Measurements from ENCODE around the gene PRRC2B.
A peak's percentile ranks its signal among the peaks of the same experiment; 100 is the strongest.

PRRC2B gene

GRCh38 chr9:131522257-131523085 is 128.6 kb downstream of the PRRC2B start:
- no peak for DNase-seq

DNA sequence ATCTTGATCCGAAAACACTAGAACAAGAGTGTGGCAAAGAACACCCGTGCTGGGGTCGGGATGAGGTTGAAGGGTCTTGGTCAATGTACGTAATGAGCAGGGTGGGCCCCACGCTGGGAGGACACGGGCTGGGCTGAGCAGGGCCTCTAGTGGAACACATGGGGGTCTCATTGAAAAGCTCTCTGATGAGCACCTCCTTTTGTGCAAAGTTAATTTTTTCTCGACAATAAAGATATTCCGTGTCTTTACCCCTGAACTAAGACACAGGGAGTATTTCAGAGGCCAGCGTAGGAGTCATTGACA is 129.2 kb downstream of the PRRC2B start:
- no peak for DNase-seq

DNA sequence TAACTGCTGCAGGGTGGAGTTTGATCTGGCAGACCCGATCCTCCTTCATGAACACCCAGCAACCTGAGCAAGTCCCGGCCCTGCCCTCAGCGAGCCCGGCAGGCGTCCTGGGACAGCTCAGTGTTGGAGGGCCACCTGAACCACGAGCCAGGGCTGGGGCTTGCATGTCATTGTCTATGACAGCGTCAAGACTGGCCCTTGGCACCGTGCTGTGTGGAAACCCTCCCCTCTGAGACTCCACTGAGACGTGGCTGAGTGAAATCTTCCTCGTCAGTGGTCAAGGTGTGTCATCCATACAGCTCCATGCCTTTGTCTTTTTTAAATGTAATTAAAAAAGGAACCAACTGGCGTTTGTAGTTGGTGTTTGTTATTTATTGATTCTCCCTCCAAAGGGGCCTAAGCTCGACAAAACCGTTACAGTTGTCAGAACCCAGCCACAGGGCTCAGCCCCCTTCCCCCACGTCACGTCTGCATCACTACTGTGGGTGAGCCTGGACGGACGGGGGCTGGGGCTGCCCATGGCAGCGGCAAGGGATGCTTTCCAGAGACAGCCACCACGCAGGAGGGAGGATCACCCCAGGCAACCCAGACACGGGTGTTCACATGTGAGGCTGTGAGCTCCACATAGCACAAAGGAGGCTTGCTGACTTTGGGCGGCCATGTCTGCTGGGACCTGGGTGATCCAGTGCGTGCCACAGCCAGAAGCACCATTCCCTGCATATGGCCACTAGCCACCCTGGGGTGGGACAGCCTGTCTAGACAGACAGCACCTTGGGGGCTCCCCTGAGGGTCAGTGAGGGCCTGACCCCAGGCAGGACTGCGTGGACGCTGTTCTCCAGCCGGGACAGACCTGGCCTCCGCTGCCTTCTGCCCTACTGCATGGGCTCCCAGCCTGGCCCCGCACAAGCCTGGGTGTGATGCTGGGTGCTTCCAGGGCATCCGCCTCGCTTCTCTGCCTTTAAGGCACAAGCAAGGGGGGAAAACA is 129.9 kb downstream of the PRRC2B start:
- DNase-seq = no peak

DNA sequence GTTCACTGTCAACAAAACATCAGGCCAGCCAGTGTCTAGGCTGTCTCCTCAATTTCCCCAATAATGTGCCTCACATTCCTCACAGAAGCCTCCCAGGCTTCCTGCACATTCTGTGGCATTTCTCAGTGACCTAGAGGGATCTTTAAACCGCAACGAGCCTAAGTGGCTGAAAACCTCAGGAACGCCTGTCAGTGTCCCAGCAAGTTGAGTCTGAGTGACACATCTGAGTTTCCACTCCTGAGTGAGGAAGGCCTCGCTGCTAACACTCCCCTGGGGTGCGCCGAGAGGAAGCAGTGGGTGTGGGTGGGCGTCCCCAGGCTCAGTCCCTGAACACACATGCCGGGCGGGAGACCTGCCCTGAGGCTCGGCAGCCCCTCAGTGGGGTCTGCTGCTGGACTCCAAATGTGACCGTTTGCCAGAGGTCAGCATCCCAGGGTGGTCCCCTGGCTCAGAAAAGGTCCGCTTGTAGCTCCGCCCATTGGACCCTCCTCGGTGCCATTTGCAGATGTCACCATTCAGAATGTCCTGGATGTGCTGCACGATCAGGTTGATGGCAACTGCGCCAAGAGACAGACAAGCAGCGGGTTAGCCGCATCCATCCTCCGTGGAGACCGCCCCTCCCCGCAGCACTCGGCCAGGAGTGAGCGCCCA is 130.9 kb downstream of the PRRC2B start:
- DNase-seq = no peak

DNA sequence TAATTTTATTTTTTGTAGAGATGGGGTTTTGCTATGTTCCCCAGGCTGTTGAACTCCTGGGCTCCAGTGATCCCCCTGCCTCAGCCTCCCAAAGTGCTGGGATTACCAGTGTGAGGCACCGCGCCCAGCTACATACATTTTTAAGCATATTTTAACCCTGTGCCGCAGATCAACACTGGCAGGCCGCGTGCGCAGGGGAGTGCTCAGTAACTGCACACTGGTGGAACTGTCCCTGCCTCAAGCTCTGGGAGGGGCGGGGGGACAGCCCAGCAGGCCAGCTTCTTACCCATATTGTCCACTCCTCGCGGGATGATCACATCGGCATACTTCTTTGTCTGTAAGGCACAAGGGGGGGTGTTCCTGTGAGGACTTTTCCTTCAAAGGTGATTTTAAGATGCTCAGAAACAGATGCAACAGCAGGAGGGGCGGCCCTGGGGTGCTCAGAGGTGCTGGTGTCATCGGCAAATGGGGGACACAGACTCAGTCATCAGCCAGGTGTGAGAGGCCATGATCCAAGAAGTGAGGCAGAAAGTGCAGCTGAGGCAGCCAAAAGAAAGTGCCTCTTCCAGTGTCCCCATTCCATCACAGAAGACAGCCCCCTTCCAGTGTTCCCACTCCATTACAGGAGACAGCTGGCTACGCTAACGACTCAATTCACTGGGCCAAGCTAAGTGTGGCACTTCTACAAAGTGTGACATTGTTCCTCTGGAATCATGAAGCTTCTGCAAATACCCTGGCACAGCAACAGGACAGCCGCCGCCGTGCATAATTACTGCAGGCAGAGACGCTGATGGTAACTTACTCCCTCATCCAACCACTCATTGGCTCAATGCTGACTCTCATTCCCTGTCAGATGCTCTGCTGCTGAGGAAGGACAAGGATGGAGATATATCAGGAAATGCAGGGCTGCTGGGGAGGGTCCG is 132.0 kb downstream of the PRRC2B start:
- no peak for DNase-seq

DNA sequence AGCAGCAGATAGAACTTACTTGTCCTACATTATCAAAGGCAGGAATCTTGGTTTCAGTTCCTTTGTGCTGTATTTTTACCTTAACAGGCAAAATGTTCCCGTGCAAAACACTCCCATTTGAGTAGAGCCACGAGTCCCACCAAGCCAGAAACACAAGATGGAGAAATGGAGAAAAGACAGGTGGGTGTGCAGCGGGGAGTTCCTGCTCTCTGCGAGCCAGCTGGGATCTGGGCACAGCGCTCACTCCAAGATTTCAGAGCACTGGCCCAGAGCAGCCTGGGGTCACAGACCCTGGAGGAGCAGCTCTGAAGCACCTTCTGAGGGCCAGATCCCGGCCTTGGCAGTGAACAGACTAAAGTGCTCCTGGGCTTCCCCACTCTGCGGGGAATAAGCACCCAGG is 134.3 kb downstream of the PRRC2B start:
- no peak for DNase-seq

GRCh38 chr9:131528886-131529505 is 135.1 kb downstream of the PRRC2B start:
- no peak for DNase-seq

- DNase-seq = no peak
These were observed 136.0 kb downstream of the PRRC2B start for GRCh38 chr9:131529597-131530545.

- no peak for DNase-seq
These were observed 136.6 kb downstream of the PRRC2B start for GRCh38 chr9:131530546-131530919.

DNA sequence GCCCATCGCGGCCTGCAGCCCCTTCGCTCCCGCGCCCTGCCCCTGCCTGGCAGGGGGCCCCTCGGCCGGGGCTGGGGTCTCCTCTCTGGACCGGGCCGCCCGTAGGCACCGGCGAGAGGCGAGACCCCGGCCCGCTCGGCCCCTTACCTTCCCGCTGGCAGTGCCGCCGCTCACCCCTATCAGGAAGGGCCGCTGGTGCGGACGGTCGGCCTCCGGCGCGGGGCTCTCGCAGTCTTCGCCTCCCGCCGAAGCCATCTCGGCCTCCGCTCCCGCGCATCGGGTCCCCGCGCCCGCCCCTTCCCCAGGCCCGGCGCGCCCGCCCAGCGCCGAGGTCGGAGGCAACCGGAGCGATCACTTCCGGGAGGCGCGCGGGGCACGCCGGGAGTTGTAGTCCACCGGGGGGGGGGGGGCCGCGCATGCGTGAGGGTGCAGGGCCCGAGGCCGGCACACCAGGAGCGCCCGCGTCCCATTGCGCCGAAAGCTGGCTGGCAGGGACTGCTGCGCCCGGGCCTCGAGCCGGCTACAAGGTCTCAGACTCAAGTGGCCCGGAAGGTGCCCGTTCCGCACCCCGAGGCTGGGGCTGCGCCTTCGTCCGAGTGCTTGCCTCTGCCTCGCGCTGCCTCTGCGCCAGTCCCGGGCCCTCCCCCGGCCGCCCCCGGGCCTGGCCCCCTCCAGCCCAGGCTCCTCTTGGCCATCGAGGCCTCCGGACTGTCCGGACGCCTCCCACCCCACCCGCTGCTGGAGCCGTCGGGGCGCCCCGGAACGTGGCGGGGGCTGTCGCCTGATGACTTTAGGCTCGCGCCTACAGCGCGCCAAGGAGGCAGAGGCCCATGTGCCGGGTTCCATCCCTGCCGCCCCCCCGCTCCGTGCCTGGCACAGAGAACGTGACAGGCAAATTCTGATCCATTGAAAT is 137.3 kb downstream of the PRRC2B start, which contains the start of gene UCK1:
Gene UCK1, minus strand, starts transcription at position 344 of the 913 bp plus-strand sequence. Its CDS starts 89 bp downstream, at position 255.
- DNase-seq = peak; percentile 35

DNA sequence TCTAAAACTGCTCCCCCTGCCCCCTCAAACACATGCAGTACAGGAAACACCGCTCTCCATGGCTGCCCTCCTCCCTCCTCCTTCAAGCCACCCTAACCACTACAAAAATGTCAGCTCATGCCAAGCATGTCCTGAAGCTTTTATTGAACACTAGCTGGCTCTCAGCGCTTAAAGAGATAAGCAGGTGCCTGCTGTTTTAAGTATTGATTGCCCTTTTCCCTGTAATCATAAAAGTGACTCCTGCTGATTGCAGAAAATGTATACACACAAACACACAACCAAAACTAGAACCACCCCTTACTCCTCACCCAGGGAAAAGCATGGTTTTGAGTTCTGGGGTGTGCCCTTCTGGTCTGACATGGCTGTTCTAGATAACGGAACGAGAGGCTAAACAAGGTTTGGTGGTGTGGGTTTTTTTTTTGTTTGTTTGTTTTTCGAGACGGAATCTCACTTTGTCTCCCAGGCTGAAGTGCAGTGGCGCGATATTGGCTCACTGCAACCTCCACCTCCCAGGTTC is 140.9 kb downstream of the PRRC2B start:
- DNase-seq = no peak

DNA sequence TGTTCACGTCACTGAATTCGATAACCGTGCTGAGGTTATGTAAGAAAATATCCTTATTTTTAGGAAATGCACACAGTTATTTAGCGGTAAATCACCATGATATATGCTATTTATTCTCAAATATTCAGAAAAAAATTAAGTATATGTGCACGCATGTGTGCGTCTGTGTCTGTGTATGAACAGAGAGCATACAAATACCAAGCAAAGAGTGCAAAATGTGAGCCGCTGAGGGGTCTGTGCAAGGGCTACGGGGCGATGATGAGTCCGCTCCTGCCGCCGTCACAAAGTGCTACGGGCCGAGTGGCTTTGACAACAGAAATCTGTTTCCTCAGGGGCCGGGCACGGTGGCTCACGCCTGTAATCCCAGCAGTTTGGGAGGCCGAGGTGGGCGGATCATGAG is 144.1 kb downstream of the PRRC2B start:
- DNase-seq = no peak

- no peak for DNase-seq
These were observed 145.5 kb downstream of the PRRC2B start for GRCh38 chr9:131539223-131539923.

DNA sequence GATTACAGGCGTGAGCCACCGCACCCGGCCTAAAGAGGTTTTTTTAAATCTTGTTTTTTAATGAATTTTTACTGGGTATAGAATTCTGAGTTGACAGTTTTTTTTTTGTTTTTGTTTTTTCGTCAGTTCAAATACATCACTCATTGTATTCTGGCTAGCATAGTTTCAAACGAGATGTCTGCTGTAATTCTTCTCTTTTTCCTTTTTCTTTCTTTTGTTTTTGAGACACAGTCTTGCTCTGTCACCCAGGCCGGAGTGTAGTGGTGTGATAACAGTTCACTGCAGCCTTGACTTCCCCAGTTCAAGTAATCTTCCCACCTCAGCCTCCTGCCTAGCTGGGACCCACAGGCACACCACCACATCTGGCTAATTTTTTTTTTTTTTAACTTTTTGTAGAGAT is 149.3 kb downstream of the PRRC2B start:
- no peak for DNase-seq

- no peak for DNase-seq
These were observed 151.3 kb downstream of the PRRC2B start, which contains the start of gene PRRT1B for GRCh38 chr9:131545003-131545785. PRRT1B (plus strand) TSS chr9:131545523; CDS start chr9:131545616, 93 bp downstream.

DNA sequence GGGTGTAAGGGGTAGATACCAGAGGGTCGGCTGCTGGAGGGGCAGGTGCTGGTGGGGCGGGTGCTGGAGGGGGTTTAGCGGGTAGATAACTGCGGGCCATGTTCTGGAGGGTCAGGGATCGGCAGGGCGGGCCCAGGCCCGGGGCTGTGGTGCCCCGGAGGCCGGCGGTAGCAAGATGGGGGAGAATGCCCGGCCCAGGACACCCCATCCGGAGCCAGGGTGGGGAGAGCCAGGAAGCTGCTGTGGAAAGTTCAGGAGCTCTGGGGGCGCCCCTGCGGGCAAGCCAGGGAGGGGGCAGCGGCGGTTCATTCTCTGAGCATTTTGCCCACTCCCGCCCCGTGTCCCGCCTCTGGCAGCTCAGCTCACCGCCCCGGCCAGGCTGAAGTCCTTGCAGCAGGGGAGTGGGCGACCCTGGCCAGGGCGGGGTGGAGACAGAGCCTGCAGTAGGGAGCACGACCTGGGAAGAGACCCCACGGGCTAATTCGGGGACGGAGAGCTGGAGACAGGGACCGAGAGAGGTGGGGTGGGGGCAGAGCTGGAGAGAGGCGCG is 152.0 kb downstream of the PRRC2B start:
- DNase-seq = no peak
